ENCODE measurements around the gene EPHB1. TPM values are rescaled to one million over a fixed set of nuclear protein-coding genes. Genes with fewer than 3 reads are reported as not detected.
"Not testable (repeated sequence)": the region's sequence is repeated elsewhere in the genome, so short reads cannot be mapped to it uniquely, and the experiment has no call there.

Gene EPHB1
- polyA plus RNA-seq, 1 of the 3 experiments (the other 2 are of a cell fraction), result 1.2 TPM

- TF ChIP-seq, protein P1, sequence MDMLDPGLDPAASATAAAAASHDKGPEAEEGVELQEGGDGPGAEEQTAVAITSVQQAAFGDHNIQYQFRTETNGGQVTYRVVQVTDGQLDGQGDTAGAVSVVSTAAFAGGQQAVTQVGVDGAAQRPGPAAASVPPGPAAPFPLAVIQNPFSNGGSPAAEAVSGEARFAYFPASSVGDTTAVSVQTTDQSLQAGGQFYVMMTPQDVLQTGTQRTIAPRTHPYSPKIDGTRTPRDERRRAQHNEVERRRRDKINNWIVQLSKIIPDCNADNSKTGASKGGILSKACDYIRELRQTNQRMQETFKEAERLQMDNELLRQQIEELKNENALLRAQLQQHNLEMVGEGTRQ (IDR thresholded peaks at IDR 0.05; ENCODE audit: borderline replicate concordance, low read depth, low read length), result no peak
- TF ChIP-seq TAF1 (IDR thresholded peaks at IDR 0.05; ENCODE audit: borderline replicate concordance, low read depth, low read length), result no peak
Measured at GRCh38 chr3:135059580-135059979, 264.5 kb downstream of the EPHB1 start (continued).

- POLR2A ChIA-PET, result not testable (repeated sequence)
- 32% methylated on average over 3 of the region's 5 CpGs for WGBS (ENCODE audit: low lambda C conversion rate)
Measured at GRCh38 chr3:135066844-135067727, 272.0 kb downstream of the EPHB1 start.

GRCh38 chr3:135068011-135068410 lies 273.0 kb downstream of the EPHB1 start:
- Histone ChIP-seq H3K4me2 (no peak overlapping the region), H4K20me1 (ENCODE audit: insufficient read depth) (no peaks in the 10 kb centered on the region), H3K9me3 (no peaks in the 10 kb centered on the region), H3K4me1 (ENCODE audit: control insufficient read depth in 1 of 2, insufficient read depth in 2 of 2, low read depth in 1 of 2, low read length in 1 of 2) (no peaks in the 10 kb centered on the region), H2AFZ (ENCODE audit: low read depth) (no peak overlapping the region), H3F3A (replicated peaks; ENCODE audit: insufficient read depth) (no peaks in the 10 kb centered on the region), H3K27ac (ENCODE audit: low read depth in 2 of 2, low read length in 1 of 2) (no peak overlapping the region), H3K9me2 (no peaks in the 10 kb centered on the region), H3K27me3 (ENCODE audit: insufficient read depth) (no peaks in the 10 kb centered on the region), H3K9ac (no peak overlapping the region), H3K4me3 (ENCODE audit: low read depth in 2 of 2, low read length in 1 of 2) (no peak overlapping the region), H3K36me3 (replicated peaks in 1 of 2; ENCODE audit: control insufficient read depth in 1 of 2, insufficient read depth in 2 of 2, low read length in 1 of 2) (no peaks in the 10 kb centered on the region), H3K79me2 (ENCODE audit: insufficient read depth) (no peaks in the 10 kb centered on the region)
- CTCF ChIA-PET, result no interaction called here
- DNase-seq, result no peak
- POLR2A ChIA-PET, result no interaction called here
- WGBS (ENCODE audit: low lambda C conversion rate), result 35% methylated on average over 3 of the region's 5 CpGs
- TF ChIP-seq GABPA (IDR thresholded peaks at IDR 0.05; ENCODE audit: low read depth) (no peak), MEF2A (IDR thresholded peaks at IDR 0.05; ENCODE audit: borderline replicate concordance, low read depth) (no peak), FOXJ3 (CRISPR knock-in tag; IDR thresholded peaks at IDR 0.05) (no peak), YY1 (IDR thresholded peaks at IDR 0.05; ENCODE audit: low read depth) (no peak), RXRA (IDR thresholded peaks at IDR 0.05; ENCODE audit: borderline replicate concordance, low read depth) (no peak), JUND (IDR thresholded peaks at IDR 0.05) (no peak), FOSL2 (IDR thresholded peaks at IDR 0.05; ENCODE audit: borderline replicate concordance, low read depth) (no peak), TEAD4 (IDR thresholded peaks at IDR 0.05; ENCODE audit: borderline replicate concordance, insufficient read depth) (no peak), ZBTB33 (IDR thresholded peaks at IDR 0.05; ENCODE audit: borderline replicate concordance, low read depth) (no peak), CHD2 (IDR thresholded peaks at IDR 0.05; ENCODE audit: low read length, partially characterized antibody) (no peak), EZH2phosphoT487 (IDR thresholded peaks at IDR 0.05; ENCODE audit: borderline replicate concordance, low read depth) (no peak), FOXM1 (IDR thresholded peaks at IDR 0.05; ENCODE audit: low read depth) (no peak), EP300 (IDR thresholded peaks at IDR 0.05; ENCODE audit: borderline replicate concordance in 1 of 2, low read depth in 1 of 2, low read length in 1 of 2) (no peak), RCOR1 (IDR thresholded peaks at IDR 0.05; ENCODE audit: low read length) (no peak)
- TF ChIP-seq, protein P2, sequence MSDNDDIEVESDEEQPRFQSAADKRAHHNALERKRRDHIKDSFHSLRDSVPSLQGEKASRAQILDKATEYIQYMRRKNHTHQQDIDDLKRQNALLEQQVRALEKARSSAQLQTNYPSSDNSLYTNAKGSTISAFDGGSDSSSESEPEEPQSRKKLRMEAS (IDR thresholded peaks at IDR 0.05; ENCODE audit: low read depth), result no peak
- TF ChIP-seq, protein P3, sequence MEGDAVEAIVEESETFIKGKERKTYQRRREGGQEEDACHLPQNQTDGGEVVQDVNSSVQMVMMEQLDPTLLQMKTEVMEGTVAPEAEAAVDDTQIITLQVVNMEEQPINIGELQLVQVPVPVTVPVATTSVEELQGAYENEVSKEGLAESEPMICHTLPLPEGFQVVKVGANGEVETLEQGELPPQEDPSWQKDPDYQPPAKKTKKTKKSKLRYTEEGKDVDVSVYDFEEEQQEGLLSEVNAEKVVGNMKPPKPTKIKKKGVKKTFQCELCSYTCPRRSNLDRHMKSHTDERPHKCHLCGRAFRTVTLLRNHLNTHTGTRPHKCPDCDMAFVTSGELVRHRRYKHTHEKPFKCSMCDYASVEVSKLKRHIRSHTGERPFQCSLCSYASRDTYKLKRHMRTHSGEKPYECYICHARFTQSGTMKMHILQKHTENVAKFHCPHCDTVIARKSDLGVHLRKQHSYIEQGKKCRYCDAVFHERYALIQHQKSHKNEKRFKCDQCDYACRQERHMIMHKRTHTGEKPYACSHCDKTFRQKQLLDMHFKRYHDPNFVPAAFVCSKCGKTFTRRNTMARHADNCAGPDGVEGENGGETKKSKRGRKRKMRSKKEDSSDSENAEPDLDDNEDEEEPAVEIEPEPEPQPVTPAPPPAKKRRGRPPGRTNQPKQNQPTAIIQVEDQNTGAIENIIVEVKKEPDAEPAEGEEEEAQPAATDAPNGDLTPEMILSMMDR (IDR thresholded peaks at IDR 0.05), result no peak
- TF ChIP-seq, protein P1 (IDR thresholded peaks at IDR 0.05; ENCODE audit: borderline replicate concordance, low read depth, low read length), result no peak

More at GRCh38 chr3:135066844-135067727, 272.0 kb downstream of the EPHB1 start:
- H3K9me3 ChIP-seq; H3K4me1 ChIP-seq (ENCODE audit: control insufficient read depth in 1 of 2, insufficient read depth in 2 of 2, low read depth in 1 of 2, low read length in 1 of 2); H2AFZ ChIP-seq (ENCODE audit: low read depth); DNase-seq; H3K27me3 ChIP-seq (ENCODE audit: insufficient read depth); H3K36me3 ChIP-seq (replicated peaks in 1 of 2; ENCODE audit: control insufficient read depth in 1 of 2, insufficient read depth in 2 of 2, low read length in 1 of 2); H3K9me2 ChIP-seq; H4K20me1 ChIP-seq (ENCODE audit: insufficient read depth); H3F3A ChIP-seq (replicated peaks; ENCODE audit: insufficient read depth); H3K27ac ChIP-seq (ENCODE audit: low read depth in 2 of 2, low read length in 1 of 2); H3K9ac ChIP-seq; H3K4me3 ChIP-seq (ENCODE audit: low read depth in 2 of 2, low read length in 1 of 2); H3K4me2 ChIP-seq; H3K79me2 ChIP-seq (ENCODE audit: insufficient read depth): not testable (repeated sequence)
- CTCF ChIA-PET, result interaction anchor here (0.7 kb wide), 1 partner anchor 311 kb away, joined by 3 read pairs; no protein-coding TSS in a partner anchor
